AG09319 (cell line): ENCODE data around the gene BCL2L12.
A peak's percentile ranks its signal among the peaks of the same experiment; 100 is the strongest.
"Not testable (repeated sequence)": the region's sequence is repeated elsewhere in the genome, so short reads cannot be mapped to it uniquely, and the experiment has no call there.

Source experiments
- DNase-seq: peaks from one replicate; pipeline ENCODE4 v3.0.0-alpha.2; 2010; ENCODE audit warnings: low read depth; ENCODE audit errors: extremely low read depth
- TF ChIP-seq, protein P1 (sequence below): IDR thresholded peaks from 2 replicates; pipeline ENCODE4 v1.5.1; 2011; ENCODE audit warnings: low read depth, mild to moderate bottlenecking, inconsistent platforms, low read length, moderate library complexity

The BCL2L12 gene

DNA sequence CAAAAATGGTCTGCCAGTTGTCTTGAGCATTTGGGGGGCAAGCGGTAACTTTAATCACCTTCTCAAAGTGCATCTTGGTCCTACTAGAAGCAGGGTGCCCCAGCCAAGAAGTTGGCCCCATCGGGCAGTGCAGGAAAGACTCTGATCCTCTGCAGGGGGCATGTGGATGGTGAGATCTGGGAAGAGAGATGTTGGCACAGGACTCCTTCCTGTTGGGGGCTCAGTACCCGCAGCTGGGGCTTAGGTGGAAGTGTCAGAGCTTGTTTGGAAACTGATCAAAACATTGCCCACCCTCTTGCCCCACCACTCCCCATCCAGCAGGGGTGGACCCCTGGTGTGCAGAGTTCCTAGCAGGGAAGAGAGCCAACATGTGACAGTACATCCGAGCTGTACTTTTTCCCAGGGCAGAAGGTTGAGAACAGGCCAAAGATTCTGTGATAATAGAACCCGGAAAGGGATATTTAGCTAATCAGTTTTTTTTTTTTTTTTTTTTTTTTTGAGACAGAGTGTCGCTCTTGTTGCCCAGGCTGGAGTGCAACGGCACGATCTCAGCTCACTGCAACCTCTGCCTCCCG, 34.6 kb upstream of the BCL2L12 start:
- DNase-seq = no peak
- TF ChIP-seq, protein P1, sequence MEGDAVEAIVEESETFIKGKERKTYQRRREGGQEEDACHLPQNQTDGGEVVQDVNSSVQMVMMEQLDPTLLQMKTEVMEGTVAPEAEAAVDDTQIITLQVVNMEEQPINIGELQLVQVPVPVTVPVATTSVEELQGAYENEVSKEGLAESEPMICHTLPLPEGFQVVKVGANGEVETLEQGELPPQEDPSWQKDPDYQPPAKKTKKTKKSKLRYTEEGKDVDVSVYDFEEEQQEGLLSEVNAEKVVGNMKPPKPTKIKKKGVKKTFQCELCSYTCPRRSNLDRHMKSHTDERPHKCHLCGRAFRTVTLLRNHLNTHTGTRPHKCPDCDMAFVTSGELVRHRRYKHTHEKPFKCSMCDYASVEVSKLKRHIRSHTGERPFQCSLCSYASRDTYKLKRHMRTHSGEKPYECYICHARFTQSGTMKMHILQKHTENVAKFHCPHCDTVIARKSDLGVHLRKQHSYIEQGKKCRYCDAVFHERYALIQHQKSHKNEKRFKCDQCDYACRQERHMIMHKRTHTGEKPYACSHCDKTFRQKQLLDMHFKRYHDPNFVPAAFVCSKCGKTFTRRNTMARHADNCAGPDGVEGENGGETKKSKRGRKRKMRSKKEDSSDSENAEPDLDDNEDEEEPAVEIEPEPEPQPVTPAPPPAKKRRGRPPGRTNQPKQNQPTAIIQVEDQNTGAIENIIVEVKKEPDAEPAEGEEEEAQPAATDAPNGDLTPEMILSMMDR = no peak

DNA sequence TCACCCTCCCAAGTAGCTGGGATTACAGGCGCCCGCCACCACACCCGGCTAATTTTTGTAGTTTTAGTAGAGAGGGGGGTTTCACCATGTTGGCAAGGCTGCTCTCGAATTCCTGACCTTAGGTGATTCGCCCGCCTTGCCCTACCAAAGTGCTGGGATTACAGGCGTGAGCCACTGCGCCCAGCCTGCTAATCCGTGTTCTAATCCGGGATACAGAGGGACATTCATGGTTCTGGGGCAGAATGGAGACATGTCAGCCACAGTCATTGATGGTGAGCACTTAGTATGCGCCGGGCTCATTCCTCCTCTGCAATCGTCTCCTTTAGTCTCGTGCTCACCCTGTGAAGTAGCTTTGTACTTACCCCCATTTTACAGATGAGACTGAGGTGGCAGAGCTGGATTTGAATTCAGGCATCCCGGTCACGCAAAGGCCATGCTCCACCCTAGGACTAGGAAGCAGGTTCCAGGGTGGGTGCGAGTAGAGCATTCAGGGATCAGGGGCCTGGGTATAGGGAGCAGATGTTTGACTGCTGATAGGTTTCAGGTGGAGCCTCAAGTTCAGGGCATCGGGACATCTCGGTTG, 34.0 kb upstream of the BCL2L12 start:
- no peak for DNase-seq

DNA sequence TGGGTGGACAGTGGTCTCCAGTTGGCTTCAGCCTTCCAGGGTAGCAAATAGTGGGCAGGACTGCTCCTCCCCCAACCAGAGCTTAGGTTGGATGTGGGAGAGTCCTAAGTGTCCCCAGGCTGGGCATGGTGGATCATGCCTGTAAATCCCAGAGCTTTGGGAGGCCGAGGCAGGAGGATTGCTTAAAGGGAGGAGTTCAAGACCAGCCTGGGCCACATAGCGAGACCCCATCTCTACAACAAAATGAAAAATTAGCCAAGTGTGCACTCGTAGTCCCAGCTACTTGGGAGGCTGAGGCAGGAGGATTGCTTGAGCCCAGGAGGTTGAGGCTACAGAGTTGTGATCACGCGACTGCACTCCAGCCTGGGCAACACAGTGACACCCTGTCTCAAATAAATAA, 33.2 kb upstream of the BCL2L12 start:
- TF ChIP-seq, protein P1 = no peak
- DNase-seq = no peak

More for the DNA sequence above, 34.0 kb upstream of the BCL2L12 start:
- TF ChIP-seq, protein P1 = no peak

DNA sequence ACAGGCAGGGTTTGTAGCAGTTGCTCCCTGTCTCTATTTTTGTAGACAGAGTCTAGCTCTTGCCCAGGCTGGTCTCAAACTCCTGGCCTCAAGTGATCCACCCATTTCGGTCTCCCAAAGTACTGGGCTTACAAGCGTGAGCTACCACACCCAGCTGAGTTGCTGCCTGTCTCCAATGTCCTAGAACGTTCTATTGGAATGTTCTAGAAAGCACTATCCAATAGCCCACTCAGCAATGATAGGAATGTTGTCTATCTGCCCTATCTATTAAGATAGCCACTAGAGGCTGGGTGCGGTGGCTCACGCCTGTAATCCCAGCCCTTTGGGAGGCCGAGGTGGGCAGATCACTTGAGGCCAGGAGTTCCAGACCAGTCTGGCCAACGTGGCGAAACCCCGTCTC, 32.5 kb upstream of the BCL2L12 start:
- not testable (repeated sequence) for DNase-seq

DNA sequence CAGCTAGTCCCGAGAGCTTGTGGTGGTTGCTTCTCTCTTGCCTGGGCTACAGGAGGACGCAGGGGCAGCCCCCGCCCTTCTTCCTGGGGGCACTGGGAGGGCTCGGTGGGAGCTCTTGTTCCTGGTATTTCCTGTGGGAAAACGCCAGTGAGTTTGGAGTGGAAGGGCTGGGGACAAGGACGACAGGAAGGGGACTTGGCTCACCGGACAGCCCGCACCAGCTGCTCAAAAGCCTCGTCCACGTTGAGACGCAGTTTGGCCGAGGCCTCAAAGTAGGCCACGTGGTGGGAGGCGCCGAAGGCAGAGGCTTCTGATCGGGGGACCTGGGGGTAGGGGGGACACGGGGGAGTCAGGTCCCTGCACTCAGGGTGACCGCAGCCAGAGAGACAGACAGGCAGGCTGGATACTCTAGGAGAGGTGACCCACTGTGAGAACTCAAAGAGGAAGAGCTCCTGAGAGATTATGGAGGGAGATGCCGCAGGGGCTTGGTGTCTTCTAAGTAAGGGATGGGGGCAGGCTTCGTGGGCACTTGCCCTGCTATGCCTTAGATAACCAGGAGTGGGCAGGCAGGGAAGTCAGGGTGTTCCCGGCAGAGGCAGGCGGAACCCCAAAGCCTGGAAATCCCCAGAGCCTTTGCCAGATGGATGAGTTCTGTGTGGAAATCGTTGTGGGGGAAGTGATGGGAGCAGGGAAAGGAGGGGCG, 30.1 kb upstream of the BCL2L12 start:
- DNase-seq = no peak

DNA sequence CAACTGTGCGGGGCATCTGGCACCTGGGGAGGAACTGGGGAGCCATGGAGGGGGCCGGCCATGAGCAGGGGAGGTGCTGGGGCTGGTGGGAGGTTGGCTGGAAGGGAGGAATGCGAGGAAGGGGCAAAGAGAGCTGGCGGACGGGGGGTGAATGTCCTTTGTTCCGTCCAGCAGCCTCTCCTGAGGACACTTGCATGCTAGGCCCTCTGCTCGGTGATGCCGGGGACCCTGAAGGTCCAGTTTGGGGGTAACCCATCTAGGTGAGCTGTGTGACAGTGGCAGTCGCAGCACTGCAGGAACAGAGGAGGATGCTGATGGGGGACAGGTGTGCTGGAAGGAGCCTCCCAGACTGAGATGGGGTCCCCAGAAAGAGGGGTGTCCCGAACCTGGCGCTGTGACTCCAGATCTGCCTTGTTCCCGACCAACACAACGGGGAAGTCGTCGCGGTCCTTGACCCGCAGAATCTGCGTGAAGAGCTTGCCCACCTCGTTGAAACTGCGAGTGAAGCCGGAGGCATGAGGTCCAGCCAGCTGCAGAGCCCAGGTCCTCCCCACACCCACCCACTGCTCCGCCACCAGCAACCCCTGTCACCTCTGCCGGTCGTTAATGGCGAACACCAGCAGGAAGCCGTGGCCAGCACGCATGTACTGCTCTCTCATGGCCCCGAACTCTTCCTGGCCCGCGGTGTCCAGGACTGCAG, 29.4 kb upstream of the BCL2L12 start:
- no peak for DNase-seq

More for the DNA sequence above, 30.1 kb upstream of the BCL2L12 start:
- TF ChIP-seq, protein P1 = peak; percentile 7

More for the DNA sequence above, 29.4 kb upstream of the BCL2L12 start:
- TF ChIP-seq, protein P1 = no peak
